Astrocyte (in vitro differentiated cells and primary cell): Measurements from ENCODE around the gene SRGAP2B. TPM values are rescaled to one million over a fixed set of nuclear protein-coding genes. Genes with fewer than 3 reads are reported as not detected.
A peak's percentile ranks its signal among the peaks of the same experiment; 100 is the strongest.
"Not testable (repeated sequence)": the region's sequence is repeated elsewhere in the genome, so short reads cannot be mapped to it uniquely, and the experiment has no call there.

Experiments used
- DNase-seq: peaks from one replicate; pipeline ENCODE4 v3.0.0-alpha.2; 2010; ENCODE audit warnings: low read depth
- FAIRE-seq: peaks from 2 replicates; lab custom pipeline; 2011; peaks lifted over from hg19 to GRCh38; lab: Jason Lieb, UNC
- H2AFZ ChIP-seq: 2 replicates; pipeline ENCODE4 v1.6.0; 2012; ENCODE audit warnings: low read depth, low read length, inconsistent platforms
- H3K27ac ChIP-seq: 2 replicates; pipeline ENCODE4 v1.5.1; 2011; ENCODE audit warnings: low read depth, low read length, inconsistent platforms
- H3K27me3 ChIP-seq: 2 replicates; pipeline ENCODE4 v1.6.0; 2011; ENCODE audit warnings: low read length, inconsistent platforms; ENCODE audit not compliant: insufficient read depth
- H3K36me3 ChIP-seq: 2 replicates; pipeline ENCODE4 v1.5.1; 2011; ENCODE audit warnings: low read length, inconsistent platforms; ENCODE audit not compliant: insufficient read depth
- H3K4me1 ChIP-seq: 2 replicates; pipeline ENCODE4 v1.5.1; 2011; ENCODE audit warnings: low read length, inconsistent platforms; ENCODE audit not compliant: insufficient read depth
- H3K4me2 ChIP-seq: 2 replicates; pipeline ENCODE4 v1.6.0; 2012; ENCODE audit warnings: low read length, inconsistent platforms
- H3K4me3 ChIP-seq: 2 replicates; pipeline ENCODE4 v1.5.1; 2011; ENCODE audit warnings: low read depth, mild to moderate bottlenecking, low read length, inconsistent platforms; ENCODE audit not compliant: insufficient read depth
- H3K79me2 ChIP-seq: 2 replicates; pipeline ENCODE4 v1.6.0; 2012; ENCODE audit warnings: mild to moderate bottlenecking, low read length, inconsistent platforms; ENCODE audit not compliant: insufficient read depth
- H3K9ac ChIP-seq: 2 replicates; pipeline ENCODE4 v1.6.0; 2012; ENCODE audit warnings: mild to moderate bottlenecking, low read length, inconsistent platforms
- H3K9me3 ChIP-seq: 2 replicates; pipeline ENCODE4 v1.5.1; 2012; ENCODE audit warnings: low read depth, mild to moderate bottlenecking, low read length, inconsistent platforms; ENCODE audit not compliant: insufficient read depth
- H4K20me1 ChIP-seq: 2 replicates; pipeline ENCODE4 v1.6.0; 2012; ENCODE audit warnings: low read length, inconsistent platforms; ENCODE audit not compliant: insufficient read depth
- H3K27ac Mint-ChIP-seq: one replicate; pipeline ENCODE4 v1.8.0; 2021; ENCODE audit warnings: mild to moderate bottlenecking, mixed read lengths; ENCODE audit not compliant: unreplicated experiment
- H3K27me3 Mint-ChIP-seq: one replicate; pipeline ENCODE4 v1.8.0; 2021; ENCODE audit warnings: low read depth, mixed read lengths; ENCODE audit not compliant: unreplicated experiment
- H3K36me3 Mint-ChIP-seq: one replicate; pipeline ENCODE4 v1.8.0; 2021; ENCODE audit warnings: low read depth, mixed read lengths; ENCODE audit not compliant: unreplicated experiment
- H3K4me1 Mint-ChIP-seq: one replicate; pipeline ENCODE4 v1.8.0; 2021; ENCODE audit warnings: low read depth, mixed read lengths; ENCODE audit not compliant: unreplicated experiment
- H3K4me3 Mint-ChIP-seq: one replicate; pipeline ENCODE4 v1.8.0; 2021; ENCODE audit warnings: mild to moderate bottlenecking, moderate library complexity, mixed read lengths; ENCODE audit not compliant: unreplicated experiment
- H3K9me3 Mint-ChIP-seq: one replicate; pipeline ENCODE4 v1.8.0; 2021; ENCODE audit warnings: mild to moderate bottlenecking, mixed read lengths; ENCODE audit not compliant: unreplicated experiment
- total RNA-seq: library from RNA; stranded (reverse); gene quantifications from 2 replicates; pipeline ENCODE4 v1.2.1, GENCODE V29; 2021

The SRGAP2B gene
- total RNA-seq, 1 donor from 2014 or later: 72.3 TPM

DNA sequence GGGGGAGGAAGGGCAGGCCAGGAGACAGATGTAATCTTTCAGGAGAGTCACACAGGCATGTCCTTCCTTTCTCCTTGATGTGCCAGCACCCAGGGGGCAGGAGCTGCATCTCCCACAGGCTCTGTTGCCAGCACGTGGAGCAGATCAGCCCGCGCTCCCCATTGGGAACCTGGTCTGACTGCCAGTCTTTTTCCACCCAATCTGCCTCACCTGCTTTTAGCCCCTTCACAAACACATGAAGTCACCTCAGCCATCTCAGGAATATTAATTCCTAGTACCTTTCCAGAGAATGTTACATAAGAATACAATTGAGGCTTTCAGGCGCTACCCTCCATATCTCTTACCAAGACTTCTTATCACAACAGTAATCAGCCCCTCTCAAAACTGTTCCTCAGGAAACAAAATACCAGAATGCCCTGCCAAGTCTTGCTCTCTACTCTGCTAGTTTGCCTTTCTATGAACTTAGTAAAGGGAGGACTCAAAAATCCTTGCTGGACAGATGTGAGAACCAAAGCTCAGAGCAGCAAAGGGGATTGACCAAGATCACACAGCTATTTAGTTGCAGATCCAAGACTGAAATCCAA, 94.3 kb downstream of the SRGAP2B start:
- H3K36me3 ChIP-seq, H4K20me1 ChIP-seq, H3K4me1 Mint-ChIP-seq, H3K4me3 Mint-ChIP-seq, FAIRE-seq, H3K9me3 ChIP-seq, H3K79me2 ChIP-seq, DNase-seq, H3K27ac ChIP-seq, H3K9me3 Mint-ChIP-seq, H3K36me3 Mint-ChIP-seq, H3K27me3 ChIP-seq, H3K4me1 ChIP-seq, H3K4me3 ChIP-seq, H3K27ac Mint-ChIP-seq, H3K27me3 Mint-ChIP-seq, H3K4me2 ChIP-seq, H2AFZ ChIP-seq, H3K9ac ChIP-seq: not testable (repeated sequence)

- not testable (repeated sequence) for H3K27me3 ChIP-seq, H3K79me2 ChIP-seq, H3K27ac Mint-ChIP-seq, H3K4me1 ChIP-seq, H3K27me3 Mint-ChIP-seq, H3K4me3 Mint-ChIP-seq, H3K4me3 ChIP-seq, DNase-seq, H3K27ac ChIP-seq, H3K9ac ChIP-seq, H4K20me1 ChIP-seq, H3K36me3 ChIP-seq, H2AFZ ChIP-seq, FAIRE-seq, H3K9me3 Mint-ChIP-seq, H3K4me1 Mint-ChIP-seq, H3K36me3 Mint-ChIP-seq, H3K9me3 ChIP-seq, H3K4me2 ChIP-seq
Measured at GRCh38 chr1:145000074-145000742, 94.9 kb downstream of the SRGAP2B start.

- H3K27ac ChIP-seq, H3K36me3 ChIP-seq, H3K79me2 ChIP-seq, H3K9ac ChIP-seq, H3K4me3 Mint-ChIP-seq, H3K36me3 Mint-ChIP-seq, H3K4me2 ChIP-seq, H3K4me3 ChIP-seq, H3K27me3 ChIP-seq, H3K9me3 ChIP-seq, DNase-seq, H3K9me3 Mint-ChIP-seq, FAIRE-seq, H3K27me3 Mint-ChIP-seq, H4K20me1 ChIP-seq, H2AFZ ChIP-seq, H3K4me1 ChIP-seq: not testable (repeated sequence)
- H3K4me1 Mint-ChIP-seq: peaks cover 10% of the 10 kb centered on the region
- peak overlapping the region; percentile 98 for H3K27ac Mint-ChIP-seq
Measured at GRCh38 chr1:144998981-144999273, 96.2 kb downstream of the SRGAP2B start.

- not testable (repeated sequence) for H3K36me3 ChIP-seq, FAIRE-seq, H4K20me1 ChIP-seq, DNase-seq, H3K27me3 Mint-ChIP-seq, H2AFZ ChIP-seq, H3K9me3 ChIP-seq, H3K27me3 ChIP-seq, H3K4me2 ChIP-seq, H3K79me2 ChIP-seq, H3K9ac ChIP-seq, H3K36me3 Mint-ChIP-seq, H3K4me3 ChIP-seq, H3K9me3 Mint-ChIP-seq, H3K27ac ChIP-seq, H3K4me1 ChIP-seq
- H3K27ac Mint-ChIP-seq: peak overlapping the region; percentile 98
- H3K4me3 Mint-ChIP-seq: peak overlapping the region; percentile 76
- H3K4me1 Mint-ChIP-seq: peaks cover 10% of the 10 kb centered on the region
Measured at GRCh38 chr1:144998134-144998980, 96.8 kb downstream of the SRGAP2B start.

GRCh38 chr1:144995833-144996410, 99.2 kb downstream of the SRGAP2B start:
- H3K27ac ChIP-seq: not testable (repeated sequence)

More at GRCh38 chr1:144995833-144996410, 99.2 kb downstream of the SRGAP2B start:
- not testable (repeated sequence) for H3K9me3 Mint-ChIP-seq, H4K20me1 ChIP-seq, H3K79me2 ChIP-seq, H3K9ac ChIP-seq, H3K27me3 Mint-ChIP-seq, H3K4me3 Mint-ChIP-seq, H3K36me3 Mint-ChIP-seq, H3K4me2 ChIP-seq, H2AFZ ChIP-seq, H3K36me3 ChIP-seq, H3K27ac Mint-ChIP-seq, H3K4me1 ChIP-seq, H3K4me3 ChIP-seq, H3K9me3 ChIP-seq, H3K27me3 ChIP-seq, FAIRE-seq
- peaks cover 14% of the 10 kb centered on the region for H3K4me1 Mint-ChIP-seq
- DNase-seq: peak; percentile 38
